Nephron (organoid): ENCODE results near the gene CHST8.

Source experiments
- H3K27ac Mint-ChIP-seq, 3 experiments: 2 replicates each; pipeline ENCODE4 v1.8.0; 2020; ENCODE audit warnings: mixed read lengths in 3 of 3, mild to moderate bottlenecking in 2 of 3, moderate library complexity in 1 of 3
- H3K27me3 Mint-ChIP-seq: 2 replicates; pipeline ENCODE4 v1.8.0; 2021; ENCODE audit warnings: low read depth, mild to moderate bottlenecking, moderate library complexity, mixed read lengths
- H3K36me3 Mint-ChIP-seq: 2 replicates; pipeline ENCODE4 v1.8.0; 2020; ENCODE audit warnings: low read depth, mixed read lengths
- H3K4me1 Mint-ChIP-seq: 2 replicates; pipeline ENCODE4 v1.8.0; 2020; ENCODE audit warnings: mixed read lengths
- H3K4me3 Mint-ChIP-seq, 3 experiments: 2 replicates each; pipeline ENCODE4 v1.8.0; 2020; ENCODE audit warnings: mild to moderate bottlenecking in 3 of 3, mixed read lengths in 3 of 3, moderate library complexity in 2 of 3
- H3K9me3 Mint-ChIP-seq: 2 replicates; pipeline ENCODE4 v1.8.0; 2020; ENCODE audit warnings: mixed read lengths
- TF ChIP-seq, protein P1 (sequence below), 3 experiments: fragments of 200-600 bp; sonication (generic); IDR thresholded peaks; one replicate each; pipeline ENCODE4 v1.5.0; 2021; ENCODE audit warnings: antibody characterized with exemption in 3 of 3; ENCODE audit not compliant: unreplicated experiment in 3 of 3

CHST8 gene

DNA sequence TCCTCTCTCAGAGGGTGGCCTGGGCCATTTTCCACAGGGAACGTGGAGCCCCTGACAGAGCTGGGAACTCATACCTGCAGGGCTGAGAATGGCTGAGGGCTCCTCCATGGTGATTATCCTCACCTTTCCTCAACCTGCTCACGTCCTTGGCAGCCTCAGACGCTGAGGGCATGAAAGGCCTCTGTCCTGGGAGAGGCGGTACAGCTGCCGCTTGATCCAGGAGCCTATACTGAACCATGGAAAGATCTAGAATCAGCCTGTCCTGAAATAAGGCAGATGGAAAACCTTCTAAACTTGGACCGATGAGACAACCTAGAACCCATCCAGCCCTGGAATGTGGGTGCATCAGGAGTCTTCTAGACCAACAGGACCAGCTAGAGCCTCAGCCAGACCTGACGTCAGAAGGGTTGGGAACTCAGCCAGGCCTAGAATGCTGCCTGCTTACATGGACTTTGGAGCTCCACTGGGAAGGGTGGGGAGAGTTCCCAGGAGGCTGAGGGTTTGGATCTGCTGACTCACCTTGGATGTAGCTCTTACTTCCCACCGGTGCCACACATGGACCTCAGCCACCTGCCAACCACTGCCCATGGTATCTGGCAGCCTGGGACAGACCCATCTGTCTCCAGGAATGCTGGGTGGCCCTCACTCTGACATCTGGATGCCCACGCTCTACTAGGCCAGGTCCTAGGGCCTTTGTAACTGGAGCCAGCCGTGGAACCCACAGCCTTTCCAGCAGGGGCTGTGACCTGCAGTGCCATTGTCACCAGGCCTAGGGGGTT lies 182.5 kb downstream of the CHST8 start:
- Mint-ChIP-seq H3K9me3 (no peaks in the 10 kb centered on the region), H3K4me3 (no peak overlapping the region), H3K27ac (no peak overlapping the region), H3K27me3 (peaks cover 4% of the 10 kb centered on the region), H3K36me3 (peaks cover 40% of the 10 kb centered on the region), H3K4me1 (peaks cover 8% of the 10 kb centered on the region)
- TF ChIP-seq, protein P1, sequence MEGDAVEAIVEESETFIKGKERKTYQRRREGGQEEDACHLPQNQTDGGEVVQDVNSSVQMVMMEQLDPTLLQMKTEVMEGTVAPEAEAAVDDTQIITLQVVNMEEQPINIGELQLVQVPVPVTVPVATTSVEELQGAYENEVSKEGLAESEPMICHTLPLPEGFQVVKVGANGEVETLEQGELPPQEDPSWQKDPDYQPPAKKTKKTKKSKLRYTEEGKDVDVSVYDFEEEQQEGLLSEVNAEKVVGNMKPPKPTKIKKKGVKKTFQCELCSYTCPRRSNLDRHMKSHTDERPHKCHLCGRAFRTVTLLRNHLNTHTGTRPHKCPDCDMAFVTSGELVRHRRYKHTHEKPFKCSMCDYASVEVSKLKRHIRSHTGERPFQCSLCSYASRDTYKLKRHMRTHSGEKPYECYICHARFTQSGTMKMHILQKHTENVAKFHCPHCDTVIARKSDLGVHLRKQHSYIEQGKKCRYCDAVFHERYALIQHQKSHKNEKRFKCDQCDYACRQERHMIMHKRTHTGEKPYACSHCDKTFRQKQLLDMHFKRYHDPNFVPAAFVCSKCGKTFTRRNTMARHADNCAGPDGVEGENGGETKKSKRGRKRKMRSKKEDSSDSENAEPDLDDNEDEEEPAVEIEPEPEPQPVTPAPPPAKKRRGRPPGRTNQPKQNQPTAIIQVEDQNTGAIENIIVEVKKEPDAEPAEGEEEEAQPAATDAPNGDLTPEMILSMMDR (IDR thresholded peaks at IDR 0.05; ENCODE audit: unreplicated experiment in 3 of 3) = no peak

DNA sequence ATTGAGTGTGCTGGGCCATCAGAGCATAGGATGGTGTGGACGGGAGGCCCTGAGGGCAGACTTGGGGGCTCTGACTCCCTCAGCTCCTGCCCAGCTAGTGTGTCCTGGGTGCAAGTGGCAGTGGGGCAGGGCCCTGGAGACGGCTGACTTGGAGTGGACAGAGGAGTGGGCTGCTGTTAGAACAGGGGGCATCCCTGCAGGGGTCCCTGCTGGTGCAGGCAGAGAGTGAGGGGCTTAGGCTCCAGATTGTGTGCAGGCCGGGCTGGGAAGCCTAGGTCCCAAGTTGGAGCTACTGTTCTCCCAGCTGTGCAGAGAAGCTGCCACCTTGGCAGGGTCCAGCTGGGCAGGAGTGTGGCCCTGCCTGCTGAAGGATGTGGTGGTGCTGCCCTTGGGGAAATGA lies 183.6 kb downstream of the CHST8 start:
- H3K27me3 Mint-ChIP-seq = no peaks in the 10 kb centered on the region
- TF ChIP-seq, protein P1 (IDR thresholded peaks at IDR 0.05; ENCODE audit: unreplicated experiment in 3 of 3) = no peak

DNA sequence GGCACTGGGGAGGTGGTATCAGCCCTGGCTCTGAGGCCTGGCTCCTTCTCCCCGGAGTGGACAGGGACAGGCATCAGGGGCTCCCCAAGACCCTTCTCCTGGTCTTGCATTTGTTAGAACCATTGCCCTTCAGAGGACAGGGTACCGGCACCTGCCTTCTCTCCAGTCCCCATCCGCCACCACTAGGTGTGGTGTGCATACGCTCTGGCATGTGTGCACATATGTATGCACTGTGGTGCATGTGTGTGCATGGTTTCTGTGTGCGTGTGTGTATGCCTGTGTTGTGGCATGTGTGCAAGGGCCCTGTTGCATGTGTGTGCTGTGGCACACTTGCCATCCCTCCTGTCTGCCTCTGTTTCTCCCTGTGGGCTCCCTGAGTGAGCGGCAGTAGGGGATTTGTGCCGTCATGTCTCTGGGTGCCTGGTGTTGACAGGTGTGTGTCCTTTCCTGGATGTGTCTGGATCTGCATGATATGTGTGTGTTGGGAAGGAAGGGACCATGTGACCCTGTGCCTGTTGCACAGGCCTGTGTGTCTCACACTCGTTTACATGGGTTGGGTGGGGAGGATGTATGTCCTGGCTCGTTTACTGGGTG lies 184.2 kb downstream of the CHST8 start:
- H3K4me1 Mint-ChIP-seq = no peaks in the 10 kb centered on the region
- H3K4me3 Mint-ChIP-seq = no peak overlapping the region
- H3K9me3 Mint-ChIP-seq = no peaks in the 10 kb centered on the region
- no peak overlapping the region for H3K27ac Mint-ChIP-seq
- peaks cover 45% of the 10 kb centered on the region for H3K36me3 Mint-ChIP-seq
- H3K27me3 Mint-ChIP-seq = no peaks in the 10 kb centered on the region
- TF ChIP-seq, protein P1 (IDR thresholded peaks at IDR 0.05; ENCODE audit: unreplicated experiment in 3 of 3) = no peak

More for the DNA sequence above, 183.6 kb downstream of the CHST8 start:
- Mint-ChIP-seq H3K4me3 (no peak overlapping the region), H3K9me3 (no peaks in the 10 kb centered on the region), H3K36me3 (peaks cover 39% of the 10 kb centered on the region), H3K4me1 (no peaks in the 10 kb centered on the region), H3K27ac (no peak overlapping the region)

DNA sequence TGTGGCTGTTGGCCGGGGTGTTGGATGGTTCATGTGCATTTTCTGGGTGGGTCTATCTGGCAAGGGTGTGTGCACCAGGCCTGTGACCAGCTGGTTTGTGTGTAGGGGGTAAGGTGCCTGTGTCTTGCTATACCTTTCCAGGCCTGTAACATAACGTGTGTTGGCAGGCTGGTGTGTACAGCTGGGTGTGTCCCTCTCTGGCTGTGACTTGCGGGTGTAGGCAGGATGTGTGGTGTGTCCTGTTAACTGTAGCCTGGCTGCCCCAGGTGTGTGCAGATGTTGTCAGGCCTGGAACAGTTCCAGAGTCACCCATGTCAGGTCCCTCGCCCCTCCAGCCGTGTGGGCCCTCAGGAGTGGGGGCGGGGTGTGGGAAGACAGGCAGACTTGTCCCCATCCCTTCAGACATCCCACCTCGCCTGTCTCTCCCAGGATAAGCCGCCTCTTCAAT lies 184.7 kb downstream of the CHST8 start:
- Mint-ChIP-seq H3K4me3 (no peak overlapping the region), H3K27ac (no peak overlapping the region), H3K36me3 (peaks cover 46% of the 10 kb centered on the region), H3K4me1 (no peaks in the 10 kb centered on the region), H3K9me3 (no peaks in the 10 kb centered on the region), H3K27me3 (no peaks in the 10 kb centered on the region)
- TF ChIP-seq, protein P1 (IDR thresholded peaks at IDR 0.05; ENCODE audit: unreplicated experiment in 3 of 3) = no peak

DNA sequence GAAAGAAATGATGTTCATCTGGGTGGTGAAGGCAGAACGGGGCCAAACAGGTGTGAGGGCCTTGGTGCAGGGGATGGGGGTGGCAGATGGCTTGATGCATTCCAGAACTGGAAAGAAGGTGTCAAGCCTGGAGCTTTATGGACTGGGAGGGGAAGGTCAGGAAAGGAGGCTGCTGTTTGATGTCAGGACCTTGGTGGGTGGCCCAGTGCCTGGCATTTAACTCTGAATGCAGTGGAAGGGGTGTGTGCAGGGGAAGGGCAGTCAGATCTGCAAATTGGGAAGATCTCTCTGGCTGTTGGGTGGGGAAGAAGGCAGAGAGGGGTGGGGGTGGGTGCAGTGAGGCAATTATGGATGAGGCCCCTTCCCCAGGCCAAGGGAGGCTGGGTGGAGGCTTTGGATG lies 186.6 kb downstream of the CHST8 start:
- Mint-ChIP-seq H3K9me3 (no peaks in the 10 kb centered on the region), H3K36me3 (peaks cover 53% of the 10 kb centered on the region), H3K4me3 (no peak overlapping the region), H3K27ac (no peak overlapping the region), H3K27me3 (no peaks in the 10 kb centered on the region), H3K4me1 (no peaks in the 10 kb centered on the region)
- TF ChIP-seq, protein P1 (IDR thresholded peaks at IDR 0.05; ENCODE audit: unreplicated experiment in 3 of 3) = no peak
